Gastrocnemius medialis (tissue), 4 donors: Measurements from ENCODE around the gene CH25H. TPM values are rescaled to one million over a fixed set of nuclear protein-coding genes. Genes with fewer than 3 reads are reported as not detected.
"Not testable (repeated sequence)": the region's sequence is repeated elsewhere in the genome, so short reads cannot be mapped to it uniquely, and the experiment has no call there.

Source experiments
- ATAC-seq, 2 donors: fragments of 150-250 bp; one replicate each; pipeline ENCODE4 v1.9.1; 2016
- DNase-seq, 2 donors: peaks; one replicate each; pipeline ENCODE4 v3.0.0-alpha.2; 2019
- H3K27ac ChIP-seq, 4 donors: fragments of 200-600 bp; sonication (generic); 1 replicate in 1 of 4; 2 replicates in 3 of 4; pipeline ENCODE4 v1.5.1; 2016 to 2018; ENCODE audit warnings: mild to moderate bottlenecking in 2 of 4, moderate library complexity in 1 of 4
- H3K27me3 ChIP-seq, 3 donors: fragments of 200-600 bp; sonication (generic) in 2 of 3; 1 replicate in 1 of 3; 2 replicates in 2 of 3; pipeline versions ENCODE4 v1.5.1 to v1.6.0; 2016 to 2019; ENCODE audit warnings: mild to moderate bottlenecking in 1 of 3, moderate library complexity in 1 of 3
- H3K36me3 ChIP-seq, 2 donors: fragments of 200-600 bp; sonication (generic) in 1 of 2; one replicate each; pipeline ENCODE4 v1.5.1; 2017 to 2018
- H3K4me1 ChIP-seq, 2 donors: fragments of 200-600 bp; sonication (generic) in 1 of 2; one replicate each; pipeline ENCODE4 v1.5.1; 2016 to 2017; ENCODE audit warnings: mild to moderate bottlenecking in 2 of 2
- H3K4me3 ChIP-seq, 4 donors: fragments of 200-600 bp; sonication (generic) in 3 of 4; 1 replicate in 1 of 4; 2 replicates in 3 of 4; pipeline ENCODE4 v1.5.1; 2016 to 2019; ENCODE audit warnings: mild to moderate bottlenecking in 2 of 4
- H3K9me3 ChIP-seq, 3 donors: fragments of 200-600 bp; sonication (generic) in 2 of 3; 1 replicate in 1 of 3; 2 replicates in 2 of 3; pipeline ENCODE4 v1.5.1; 2016 to 2019
- CTCF ChIP-seq, 5 experiments: fragments of 450-650 bp in 3 of 5; fragments of 200-600 bp in 2 of 5; sonication (generic) in 2 of 5; IDR thresholded peaks in 4 of 5; conservative IDR thresholded peaks in 1 of 5; 1 replicate in 4 of 5; 2 replicates in 1 of 5; pipeline ENCODE4 v1.5.1; 2016 to 2019; ENCODE audit warnings: antibody characterized with exemption in 5 of 5, mild to moderate bottlenecking in 3 of 5, moderate library complexity in 3 of 5
- POLR2A ChIP-seq, 2 donors: fragments of 450-650 bp; IDR thresholded peaks; one replicate each; pipeline ENCODE4 v1.6.1; 2017; ENCODE audit warnings: antibody characterized with exemption in 2 of 2, mild to moderate bottlenecking in 2 of 2, moderate library complexity in 2 of 2
- in situ Hi-C, 4 donors: fragments of 200-750 bp; cut with MboI; loops; one replicate each; pipeline versions ENCODE4 v1.15.0 to v1.8.0; 2017; ENCODE audit warnings: low sequenced_read_pairs in 4 of 4
- intact Hi-C: fragments of 100-400 bp; cut with DNase I; formaldehyde crosslinking; loops from one replicate; pipeline ENCODE4 v1.15.1; 2023; ENCODE audit warnings: low total_unique reads
- total RNA-seq, 4 donors: library from RNA; depleted of rRNA; stranded (reverse); fragments of >200 nt; gene quantifications; one replicate each; pipeline versions ENCODE4 v1.1.0 to v1.2.3, GENCODE V29; 2016

The CH25H gene
- total RNA-seq, 4 donors from 2014 or later = 0.85 to 1.1 TPM; not detected in 2

DNA sequence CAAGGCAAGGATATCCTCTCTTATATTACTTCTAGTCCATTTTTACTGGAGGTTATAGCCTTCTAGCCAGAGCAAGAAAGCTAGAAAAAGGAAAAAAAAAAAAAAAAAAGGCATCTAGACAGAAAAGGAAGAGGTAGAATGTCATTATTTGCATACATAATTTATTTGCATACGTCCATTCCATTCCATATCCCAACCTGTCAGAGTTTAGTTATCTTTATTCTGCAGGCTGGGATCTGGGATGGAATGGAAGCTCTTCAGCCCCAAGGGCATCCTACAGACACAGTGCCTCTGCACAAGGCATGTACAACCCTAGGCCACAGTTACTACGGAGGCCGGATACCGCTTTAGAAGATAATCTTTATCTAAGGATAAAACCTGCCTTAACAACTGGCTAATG lies 9.6 kb downstream of the CH25H start:
- TF ChIP-seq POLR2A (IDR thresholded peaks at IDR 0.05) (no peak), CTCF (IDR thresholded peaks at IDR 0.05 in 4 of 5, conservative IDR thresholded peaks at IDR 0.05 in 1 of 5) (no peak)
- in situ Hi-C loops = no loop called here
- DNase-seq (no peak), ATAC-seq (no peak)
- Histone ChIP-seq H3K36me3 (no peaks in the 10 kb centered on the region), H3K4me3 (no peak overlapping the region), H3K4me1 (no peaks in the 10 kb centered on the region), H3K9me3 (no peaks in the 10 kb centered on the region), H3K27me3 (no peaks in the 10 kb centered on the region), H3K27ac (no peak overlapping the region)
- intact Hi-C loops = no loop called here

GRCh38 chr10:89191301-89191700 lies 15.8 kb downstream of the CH25H start:
- DNase-seq, H3K27ac ChIP-seq, H3K4me3 ChIP-seq, in situ Hi-C loops, ATAC-seq, H3K9me3 ChIP-seq, intact Hi-C loops, H3K36me3 ChIP-seq, H3K4me1 ChIP-seq, H3K27me3 ChIP-seq: not testable (repeated sequence)

- TF ChIP-seq CTCF (IDR thresholded peaks at IDR 0.05 in 4 of 5, conservative IDR thresholded peaks at IDR 0.05 in 1 of 5) (no peak), POLR2A (IDR thresholded peaks at IDR 0.05) (no peak)
- ATAC-seq = no peak
- H3K4me1 ChIP-seq = no peaks in the 10 kb centered on the region
- H3K36me3 ChIP-seq = no peaks in the 10 kb centered on the region
- intact Hi-C loops = no loop called here
- no peaks in the 10 kb centered on the region for H3K27me3 ChIP-seq
- H3K4me3 ChIP-seq = no peak overlapping the region
- no peak overlapping the region for H3K27ac ChIP-seq
- in situ Hi-C loops = no loop called here
- H3K9me3 ChIP-seq = no peaks in the 10 kb centered on the region
- DNase-seq = no peak
Measured at GRCh38 chr10:89189211-89189734, 17.8 kb downstream of the CH25H start.

- Histone ChIP-seq H3K9me3 (no peaks in the 10 kb centered on the region), H3K36me3 (no peaks in the 10 kb centered on the region), H3K4me1 (no peaks in the 10 kb centered on the region), H3K4me3 (no peak overlapping the region), H3K27me3 (no peaks in the 10 kb centered on the region), H3K27ac (no peak overlapping the region)
- intact Hi-C loops (no loop called here), in situ Hi-C loops (no loop called here)
- ATAC-seq = no peak
- no peak for TF ChIP-seq CTCF (IDR thresholded peaks at IDR 0.05 in 4 of 5, conservative IDR thresholded peaks at IDR 0.05 in 1 of 5)
- TF ChIP-seq POLR2A (IDR thresholded peaks at IDR 0.05) = no peak
- no peak for DNase-seq
Measured at GRCh38 chr10:89185658-89186057, 21.5 kb downstream of the CH25H start.

GRCh38 chr10:89184638-89185037 lies 22.5 kb downstream of the CH25H start:
- Histone ChIP-seq H3K4me3 (no peak overlapping the region), H3K36me3 (no peaks in the 10 kb centered on the region), H3K4me1 (no peaks in the 10 kb centered on the region), H3K27me3 (no peaks in the 10 kb centered on the region), H3K9me3 (no peaks in the 10 kb centered on the region), H3K27ac (no peak overlapping the region)
- ATAC-seq (no peak), DNase-seq (no peak)
- in situ Hi-C loops = no loop called here
- intact Hi-C loops = no loop called here
- no peak for TF ChIP-seq POLR2A (IDR thresholded peaks at IDR 0.05)
- TF ChIP-seq CTCF (IDR thresholded peaks at IDR 0.05 in 4 of 5, conservative IDR thresholded peaks at IDR 0.05 in 1 of 5) = no peak
